ENCODE data around the gene MRPL2. TPM values are rescaled to one million over a fixed set of nuclear protein-coding genes. Genes with fewer than 3 reads are reported as not detected.
A peak's percentile ranks its signal among the peaks of the same experiment; 100 is the strongest.

The MRPL2 gene
- total and polyA plus RNA-seq, 8 donors, result 19.9 to 65.8 (median 28.7) TPM

- H3K4me3 ChIP-seq, result no peak overlapping the region
- no peaks in the 10 kb centered on the region for H3K9me3 ChIP-seq
- no peaks in the 10 kb centered on the region for H3K4me1 ChIP-seq
- WGBS, 2 donors, result 65 to 66% methylated on average over 8 of the region's 8 CpGs
- ATAC-seq, result peak in 2 of 4 donors; percentile 24 to 30
- H3K27me3 ChIP-seq, result no peaks in the 10 kb centered on the region
- H3K36me3 ChIP-seq, result no peaks in the 10 kb centered on the region
- no peak for TF ChIP-seq CTCF (IDR thresholded peaks at IDR 0.05)
- intact Hi-C loops (cut with DNase I), result loop anchor here in 1 of 3 donors (10.0 kb wide), 1 partner anchor 45 kb away; no protein-coding TSS in a partner anchor
- peak overlapping the region; percentile 43 to 74 (median 70) for H3K27ac ChIP-seq
- DNase-seq, result no peak
- FAIRE-seq, result no peak
These were observed 30.8 kb upstream of the MRPL2 start for GRCh38 chr6:43089874-43090558.

DNA sequence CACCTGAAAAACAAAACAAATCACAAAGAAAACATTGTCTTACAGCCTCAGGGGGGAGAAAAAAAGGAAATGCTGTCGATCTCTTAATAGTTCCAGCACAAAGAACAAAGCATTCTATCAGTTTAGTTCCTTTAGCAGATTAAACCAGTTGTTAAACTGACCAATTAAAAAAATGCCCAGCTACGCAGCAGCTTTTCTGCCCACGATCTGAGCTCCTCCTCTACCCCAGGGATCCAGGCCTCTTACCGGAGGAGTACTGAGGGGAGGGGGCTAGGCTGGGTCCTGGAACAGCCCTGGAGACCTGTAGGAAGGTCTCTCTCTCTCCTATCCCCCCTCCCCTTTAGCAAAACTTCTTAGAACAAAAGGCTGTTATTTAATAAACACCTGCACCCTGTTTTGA lies 30.2 kb upstream of the MRPL2 start:
- no peak overlapping the region for H3K4me3 ChIP-seq
- ATAC-seq, result peak; percentile 13 to 61 (median 44)
- no peak for FAIRE-seq
- peak overlapping the region; percentile 43 to 74 (median 70) for H3K27ac ChIP-seq
- no peaks in the 10 kb centered on the region for H3K4me1 ChIP-seq
- intact Hi-C loops (cut with DNase I), result loop anchor here in 1 of 3 donors (10.0 kb wide), 1 partner anchor 45 kb away; no protein-coding TSS in a partner anchor
- WGBS, 2 donors, result 46 to 51% methylated on average over 4 of the region's 4 CpGs
- H3K9me3 ChIP-seq, result no peaks in the 10 kb centered on the region
- H3K36me3 ChIP-seq, result no peaks in the 10 kb centered on the region
- H3K27me3 ChIP-seq, result no peaks in the 10 kb centered on the region
- no peak for TF ChIP-seq CTCF (IDR thresholded peaks at IDR 0.05)
- DNase-seq, result no peak

DNA sequence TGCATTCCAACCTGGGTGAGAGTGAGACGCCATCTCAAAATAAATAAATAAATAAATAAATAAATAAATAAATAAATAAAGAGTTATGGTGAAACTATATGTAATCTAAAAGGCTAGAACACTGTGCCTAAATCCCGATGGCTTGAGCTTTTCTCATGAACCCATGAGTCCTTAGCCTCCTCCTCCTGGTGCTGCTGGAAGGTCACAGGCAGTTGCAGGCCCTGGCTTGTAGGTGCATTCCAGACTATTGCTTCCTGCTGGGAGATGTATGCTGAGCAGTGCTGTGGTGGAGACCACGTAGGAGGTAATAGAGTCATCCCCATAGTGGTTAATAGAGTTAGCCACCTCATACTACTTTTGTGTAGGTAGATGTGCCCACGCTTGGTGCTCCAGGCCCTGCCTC lies 29.4 kb upstream of the MRPL2 start:
- DNase-seq, result no peak

DNA sequence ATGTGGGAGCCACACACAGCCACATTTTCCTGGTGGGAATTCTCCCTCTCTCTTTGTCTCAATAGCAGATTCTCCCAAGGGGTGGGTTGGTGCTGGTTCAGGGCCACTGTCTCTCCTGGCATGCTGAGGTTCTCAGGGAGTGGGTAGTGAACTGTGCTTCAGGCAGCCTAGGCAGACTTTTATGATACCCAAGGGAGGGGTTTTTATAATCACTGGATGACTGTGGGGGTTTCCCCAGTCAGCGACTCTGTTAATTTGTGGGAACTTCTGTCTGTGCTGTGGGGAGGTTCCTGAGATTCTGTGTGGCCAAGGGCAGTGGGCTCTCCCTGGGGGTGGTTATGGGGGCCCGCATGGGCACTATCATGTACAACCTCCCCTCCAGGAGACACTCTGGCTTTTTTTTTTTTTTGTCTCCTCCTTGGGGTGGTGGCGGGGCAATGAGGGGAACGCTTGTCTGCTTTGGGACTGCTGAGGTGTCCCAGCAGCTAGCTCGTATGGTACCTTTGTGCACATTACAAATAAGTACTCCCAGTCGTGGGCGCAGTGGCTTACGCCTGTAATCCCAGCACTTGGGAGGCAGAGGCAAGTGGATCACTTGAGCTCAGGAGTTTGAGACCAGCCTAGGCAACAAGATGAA lies 26.9 kb upstream of the MRPL2 start:
- Histone ChIP-seq H3K27me3 (no peaks in the 10 kb centered on the region), H3K4me3 (no peak overlapping the region), H3K9me3 (no peaks in the 10 kb centered on the region), H3K4me1 (no peaks in the 10 kb centered on the region), H3K27ac (no peak overlapping the region), H3K36me3 (no peaks in the 10 kb centered on the region)
- no peak for DNase-seq
- TF ChIP-seq CTCF (IDR thresholded peaks at IDR 0.05), result no peak
- ATAC-seq, result no peak
- intact Hi-C loops (cut with DNase I), result loop anchor here in 1 of 3 donors (10.0 kb wide), 1 partner anchor 49 kb away; no protein-coding TSS in a partner anchor
- WGBS, 2 donors, result 71 to 83% methylated on average over 8 of the region's 8 CpGs
- FAIRE-seq, result no peak

More for the DNA sequence above, 29.4 kb upstream of the MRPL2 start:
- 83 to 94% methylated on average over 4 of the region's 4 CpGs for WGBS, 2 donors
- FAIRE-seq (no peak), ATAC-seq (peak in 2 of 4 donors; percentile 30 to 35)
- Histone ChIP-seq H3K27me3 (no peaks in the 10 kb centered on the region), H3K36me3 (no peaks in the 10 kb centered on the region), H3K4me3 (no peak overlapping the region), H3K27ac (peak overlapping the region in 3 of 4 donors; percentile 65 to 74 (median 74)), H3K4me1 (no peaks in the 10 kb centered on the region), H3K9me3 (no peaks in the 10 kb centered on the region)
- intact Hi-C loops (cut with DNase I), result loop anchor here in 1 of 3 donors (10.0 kb wide), 1 partner anchor 46 kb away; no protein-coding TSS in a partner anchor
- TF ChIP-seq CTCF (IDR thresholded peaks at IDR 0.05), result no peak

Data from pancreas (tissue), 10 donors.